ENCODE data around the gene ZBTB16.

ZBTB16 gene

GRCh38 chr11:114080219-114080618, 20.7 kb downstream of the ZBTB16 start:
- no peaks in the 10 kb centered on the region for H3K27me3 ChIP-seq (ENCODE audit: insufficient read depth, low read depth)
- H3K4me1 ChIP-seq (ENCODE audit: low read depth, poor library complexity, severe bottlenecking), result no peaks in the 10 kb centered on the region
- no peak overlapping the region for H3K4me2 ChIP-seq
- no peak overlapping the region for H3K4me3 ChIP-seq (IDR thresholded peaks at IDR 0.05; ENCODE audit: insufficient read depth, low read depth, low read length)
- no peaks in the 10 kb centered on the region for H3K36me3 ChIP-seq (ENCODE audit: insufficient read depth)
- no peak overlapping the region for H3K27ac ChIP-seq
- no peak overlapping the region for H3K9ac ChIP-seq
- TF ChIP-seq CTCF (conservative IDR thresholded peaks at IDR 0.05; ENCODE audit: low read depth, low read length), result no peak
- no peak overlapping the region for H2AFZ ChIP-seq (ENCODE audit: low read depth)
- H3K79me2 ChIP-seq (ENCODE audit: insufficient read depth, low read depth), result no peaks in the 10 kb centered on the region
- no peaks in the 10 kb centered on the region for H4K20me1 ChIP-seq (ENCODE audit: insufficient read depth)

DNA sequence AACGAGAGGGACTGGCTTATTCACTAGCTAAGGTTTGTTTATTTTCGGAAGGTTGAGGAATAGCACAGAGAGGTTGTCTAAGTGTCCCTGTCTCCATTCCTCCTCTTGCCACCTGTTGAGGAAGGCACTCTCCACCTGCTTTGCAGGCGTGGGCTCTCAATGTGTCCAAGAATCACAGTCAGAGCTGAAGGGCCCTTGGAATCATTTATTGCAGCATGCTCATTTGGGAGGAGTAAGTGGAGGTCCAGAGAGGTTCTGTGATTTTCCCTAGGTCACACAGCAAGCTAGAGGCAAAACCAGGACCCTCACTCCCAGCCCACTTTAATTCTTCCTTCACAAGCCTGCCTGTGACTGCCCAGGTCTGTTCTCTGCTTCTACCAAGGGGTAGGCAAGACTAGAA, 21.3 kb downstream of the ZBTB16 start:
- Histone ChIP-seq H3K4me2 (no peak overlapping the region), H3K9ac (no peak overlapping the region), H3K4me3 (IDR thresholded peaks at IDR 0.05; ENCODE audit: insufficient read depth, low read depth, low read length) (no peak overlapping the region), H3K27me3 (ENCODE audit: insufficient read depth, low read depth) (no peaks in the 10 kb centered on the region), H3K79me2 (ENCODE audit: insufficient read depth, low read depth) (no peaks in the 10 kb centered on the region), H3K36me3 (ENCODE audit: insufficient read depth) (no peaks in the 10 kb centered on the region), H3K4me1 (ENCODE audit: low read depth, poor library complexity, severe bottlenecking) (no peaks in the 10 kb centered on the region), H4K20me1 (ENCODE audit: insufficient read depth) (no peaks in the 10 kb centered on the region), H3K27ac (no peak overlapping the region), H2AFZ (ENCODE audit: low read depth) (no peak overlapping the region)
- no peak for TF ChIP-seq CTCF (conservative IDR thresholded peaks at IDR 0.05; ENCODE audit: low read depth, low read length)

GRCh38 chr11:114081641-114082414, 22.3 kb downstream of the ZBTB16 start:
- Histone ChIP-seq H3K36me3 (ENCODE audit: insufficient read depth) (no peaks in the 10 kb centered on the region), H2AFZ (ENCODE audit: low read depth) (no peak overlapping the region), H3K4me2 (no peak overlapping the region), H3K9ac (no peak overlapping the region), H3K27ac (no peak overlapping the region), H3K27me3 (ENCODE audit: insufficient read depth, low read depth) (no peaks in the 10 kb centered on the region), H3K4me3 (IDR thresholded peaks at IDR 0.05; ENCODE audit: insufficient read depth, low read depth, low read length) (no peak overlapping the region), H3K4me1 (ENCODE audit: low read depth, poor library complexity, severe bottlenecking) (no peaks in the 10 kb centered on the region), H4K20me1 (ENCODE audit: insufficient read depth) (no peaks in the 10 kb centered on the region), H3K79me2 (ENCODE audit: insufficient read depth, low read depth) (no peaks in the 10 kb centered on the region)
- TF ChIP-seq CTCF (conservative IDR thresholded peaks at IDR 0.05; ENCODE audit: low read depth, low read length), result no peak

GRCh38 chr11:114082415-114082748, 22.9 kb downstream of the ZBTB16 start:
- Histone ChIP-seq H3K27me3 (ENCODE audit: insufficient read depth, low read depth) (no peaks in the 10 kb centered on the region), H3K36me3 (ENCODE audit: insufficient read depth) (no peaks in the 10 kb centered on the region), H3K4me3 (IDR thresholded peaks at IDR 0.05; ENCODE audit: insufficient read depth, low read depth, low read length) (no peak overlapping the region), H4K20me1 (ENCODE audit: insufficient read depth) (no peaks in the 10 kb centered on the region), H3K4me2 (no peak overlapping the region), H3K4me1 (ENCODE audit: low read depth, poor library complexity, severe bottlenecking) (no peaks in the 10 kb centered on the region), H2AFZ (ENCODE audit: low read depth) (no peak overlapping the region), H3K79me2 (ENCODE audit: insufficient read depth, low read depth) (no peaks in the 10 kb centered on the region), H3K9ac (no peak overlapping the region), H3K27ac (no peak overlapping the region)
- no peak for TF ChIP-seq CTCF (conservative IDR thresholded peaks at IDR 0.05; ENCODE audit: low read depth, low read length)
